ENCODE data around the gene ARAP3. TPM values are rescaled to one million over a fixed set of nuclear protein-coding genes. Genes with fewer than 3 reads are reported as not detected.

The ARAP3 gene
- total and polyA plus RNA-seq, 4 experiments from 2014 or later, result 0.73 to 16.4 (median 14.7) TPM; not detected in 1

- H3K27ac Mint-ChIP-seq, result no peak overlapping the region
- H3K36me3 Mint-ChIP-seq, result no peaks in the 10 kb centered on the region
Observed at GRCh38 chr5:141672841-141673813, 8.9 kb downstream of the ARAP3 start.

GRCh38 chr5:141672071-141672840, 9.8 kb downstream of the ARAP3 start:
- ChIA-PET CTCF (ENCODE audit: partially characterized antibody) (no interaction called here), POLR2A (ENCODE audit: partially characterized antibody) (interaction anchor here (1.0 to 1.5 kb wide), 5 partner anchors 7 to 297 kb away, joined by 3 to 4 read pairs (median 3); partner anchors contain the start of gene RNF14)
- no peaks in the 10 kb centered on the region for H3K36me3 Mint-ChIP-seq
- Histone ChIP-seq H3K4me1 (ENCODE audit: insufficient read depth, low read length) (no peaks in the 10 kb centered on the region), H3K27ac (ENCODE audit: low read depth, low read length) (no peak overlapping the region), H3K9me3 (ENCODE audit: control insufficient read depth in 1 of 2, low read length in 2 of 2) (no peaks in the 10 kb centered on the region), H3K27me3 (ENCODE audit: insufficient read depth, low read length) (no peaks in the 10 kb centered on the region), H3K4me3 (ENCODE audit: low read length in 2 of 2) (no peak overlapping the region), H3K36me3 (ENCODE audit: insufficient read depth, low read length) (no peaks in the 10 kb centered on the region)
- no peak for DNase-seq
- peaks cover 0 to 2% (median 0%) of the 10 kb centered on the region in 8 donors for H3K9me3 Mint-ChIP-seq
- no peak overlapping the region for H3K4me3 Mint-ChIP-seq
- H3K4me1 Mint-ChIP-seq, result no peaks in the 10 kb centered on the region
- no peak overlapping the region for H3K27ac Mint-ChIP-seq
- no peaks in the 10 kb centered on the region for H3K27me3 Mint-ChIP-seq
- intact Hi-C loops (cut with micrococcal nuclease), result no loop called here

More at GRCh38 chr5:141672841-141673813, 8.9 kb downstream of the ARAP3 start:
- intact Hi-C loops (cut with micrococcal nuclease), result no loop called here
- H3K36me3 ChIP-seq (ENCODE audit: insufficient read depth, low read length), result no peaks in the 10 kb centered on the region
- DNase-seq, result no peak
- CTCF ChIA-PET (ENCODE audit: partially characterized antibody), result interaction anchor here (1.7 kb wide), 1 partner anchor 19 kb away, joined by 7 read pairs; no protein-coding TSS in a partner anchor
- no peaks in the 10 kb centered on the region for H3K4me1 ChIP-seq (ENCODE audit: insufficient read depth, low read length)
- H3K27ac ChIP-seq (ENCODE audit: low read depth, low read length), result no peak overlapping the region
- POLR2A ChIA-PET (ENCODE audit: partially characterized antibody), result interaction anchor here (1.0 to 1.5 kb wide), 4 partner anchors 8 to 296 kb away, joined by 3 to 4 read pairs (median 3); partner anchors contain the start of gene RNF14
- no peaks in the 10 kb centered on the region for H3K9me3 ChIP-seq (ENCODE audit: control insufficient read depth in 1 of 2, low read length in 2 of 2)
- Mint-ChIP-seq H3K9me3 (peaks cover 0 to 2% (median 0%) of the 10 kb centered on the region in 8 donors), H3K4me3 (no peak overlapping the region), H3K27me3 (no peaks in the 10 kb centered on the region), H3K4me1 (no peaks in the 10 kb centered on the region)
- no peak overlapping the region for H3K4me3 ChIP-seq (ENCODE audit: low read length in 2 of 2)
- no peaks in the 10 kb centered on the region for H3K27me3 ChIP-seq (ENCODE audit: insufficient read depth, low read length)

- DNase-seq, result no peak
- no peaks in the 10 kb centered on the region for H3K4me1 ChIP-seq (ENCODE audit: insufficient read depth, low read length)
- H3K27me3 ChIP-seq (ENCODE audit: insufficient read depth, low read length), result no peaks in the 10 kb centered on the region
- intact Hi-C loops (cut with micrococcal nuclease), result loop anchor here (10.0 kb wide), 1 partner anchor 475 kb away; no protein-coding TSS in a partner anchor
- peaks cover 0 to 2% (median 0%) of the 10 kb centered on the region in 8 donors for H3K9me3 Mint-ChIP-seq
- ChIA-PET CTCF (ENCODE audit: partially characterized antibody) (interaction anchor here (0.7 to 7.8 kb wide), 14 partner anchors 8 to 300 kb away, joined by 3 to 69 read pairs (median 4); partner anchors contain the start of genes FCHSD1, HDAC3, PCDH1 and RELL2), POLR2A (ENCODE audit: partially characterized antibody) (interaction anchor here (1.0 to 1.4 kb wide), 4 partner anchors 14 to 439 kb away, joined by 3 to 5 read pairs (median 3); partner anchors contain the start of genes FCHSD1 and NDFIP1)
- H3K27ac ChIP-seq (ENCODE audit: low read depth, low read length), result no peak overlapping the region
- no peak overlapping the region for H3K4me3 Mint-ChIP-seq
- no peak overlapping the region for H3K27ac Mint-ChIP-seq
- peaks cover 2 to 5% (median 4%) of the 10 kb centered on the region in 4 donors for H3K4me1 Mint-ChIP-seq
- H3K9me3 ChIP-seq (ENCODE audit: control insufficient read depth in 1 of 2, low read length in 2 of 2), result no peaks in the 10 kb centered on the region
- H3K4me3 ChIP-seq (ENCODE audit: low read length in 2 of 2), result no peak overlapping the region
- no peaks in the 10 kb centered on the region for H3K36me3 Mint-ChIP-seq
- H3K36me3 ChIP-seq (ENCODE audit: insufficient read depth, low read length), result no peaks in the 10 kb centered on the region
- H3K27me3 Mint-ChIP-seq, result no peaks in the 10 kb centered on the region
Observed at GRCh38 chr5:141669520-141669919, 12.5 kb downstream of the ARAP3 start.

GRCh38 chr5:141668601-141669265, 13.3 kb downstream of the ARAP3 start:
- DNase-seq, result no peak
- H3K36me3 ChIP-seq (ENCODE audit: insufficient read depth, low read length), result no peaks in the 10 kb centered on the region
- Mint-ChIP-seq H3K4me3 (no peak overlapping the region), H3K4me1 (peaks cover 2 to 5% (median 4%) of the 10 kb centered on the region in 4 donors), H3K27me3 (no peaks in the 10 kb centered on the region), H3K9me3 (peaks cover 0 to 2% (median 0%) of the 10 kb centered on the region in 8 donors), H3K36me3 (no peaks in the 10 kb centered on the region), H3K27ac (no peak overlapping the region)
- no peak overlapping the region for H3K4me3 ChIP-seq (ENCODE audit: low read length in 2 of 2)
- intact Hi-C loops (cut with micrococcal nuclease), result loop anchor here (10.0 kb wide), 1 partner anchor 476 kb away; no protein-coding TSS in a partner anchor
- no peak overlapping the region for H3K27ac ChIP-seq (ENCODE audit: low read depth, low read length)
- ChIA-PET POLR2A (ENCODE audit: partially characterized antibody) (interaction anchor here (1.2 to 1.4 kb wide), 2 partner anchors 18 to 23 kb away, joined by 3 to 5 read pairs; partner anchors contain the start of gene FCHSD1), CTCF (ENCODE audit: partially characterized antibody) (interaction anchor here (0.7 to 7.8 kb wide), 13 partner anchors 9 to 300 kb away, joined by 3 to 69 read pairs (median 4); partner anchors contain the start of genes HDAC3, PCDH1, RELL2 and RNF14)
- H3K9me3 ChIP-seq (ENCODE audit: control insufficient read depth in 1 of 2, low read length in 2 of 2), result no peaks in the 10 kb centered on the region
- H3K4me1 ChIP-seq (ENCODE audit: insufficient read depth, low read length), result no peaks in the 10 kb centered on the region
- H3K27me3 ChIP-seq (ENCODE audit: insufficient read depth, low read length), result no peaks in the 10 kb centered on the region

GRCh38 chr5:141665995-141666940, 15.8 kb downstream of the ARAP3 start:
- ChIA-PET POLR2A (ENCODE audit: partially characterized antibody) (interaction anchor here (1.0 to 1.4 kb wide), 2 partner anchors 75 to 213 kb away, joined by 4 read pairs; no protein-coding TSS in a partner anchor), CTCF (ENCODE audit: partially characterized antibody) (interaction anchor here (0.7 to 7.8 kb wide), 20 partner anchors 10 to 1163 kb away, joined by 3 to 69 read pairs (median 4); partner anchors contain the start of genes FCHSD1, HDAC3, PCDH1 and RELL2)
- Histone ChIP-seq H3K36me3 (ENCODE audit: insufficient read depth, low read length) (no peaks in the 10 kb centered on the region), H3K4me1 (ENCODE audit: insufficient read depth, low read length) (no peaks in the 10 kb centered on the region), H3K27me3 (ENCODE audit: insufficient read depth, low read length) (no peaks in the 10 kb centered on the region), H3K9me3 (ENCODE audit: control insufficient read depth in 1 of 2, low read length in 2 of 2) (no peaks in the 10 kb centered on the region), H3K27ac (ENCODE audit: low read depth, low read length) (no peak overlapping the region), H3K4me3 (ENCODE audit: low read length in 2 of 2) (no peak overlapping the region)
- intact Hi-C loops (cut with micrococcal nuclease), result loop anchor here (1.0 to 10.0 kb wide), 6 partner anchors 148 to 479 kb away; partner anchors contain the start of gene RNF14
- H3K4me1 Mint-ChIP-seq, result peaks cover 2 to 5% (median 4%) of the 10 kb centered on the region in 4 donors
- no peak overlapping the region for H3K4me3 Mint-ChIP-seq
- no peak for DNase-seq
- no peaks in the 10 kb centered on the region for H3K36me3 Mint-ChIP-seq
- H3K27ac Mint-ChIP-seq, result peak overlapping the region in 3 of 7 donors; percentile 52 to 75 (median 59)
- no peaks in the 10 kb centered on the region for H3K27me3 Mint-ChIP-seq
- H3K9me3 Mint-ChIP-seq, result peaks cover 0 to 2% (median 0%) of the 10 kb centered on the region in 8 donors

All from CD4-positive, alpha-beta memory T cell (primary cell).